Activated CD4-positive, alpha-beta T cell treated with anti-CD3 and anti-CD28 coated beads for 24 hours (primary cell): ENCODE measurements around the gene POLR2A.
"Not testable (repeated sequence)": the region's sequence is repeated elsewhere in the genome, so short reads cannot be mapped to it uniquely, and the experiment has no call there.

Experiments
- DNase-seq, 2 donors: peaks; one replicate each; pipeline ENCODE4 v3.0.0-alpha.2; 2020; ENCODE audit warnings: low read depth in 2 of 2

The POLR2A gene

DNA sequence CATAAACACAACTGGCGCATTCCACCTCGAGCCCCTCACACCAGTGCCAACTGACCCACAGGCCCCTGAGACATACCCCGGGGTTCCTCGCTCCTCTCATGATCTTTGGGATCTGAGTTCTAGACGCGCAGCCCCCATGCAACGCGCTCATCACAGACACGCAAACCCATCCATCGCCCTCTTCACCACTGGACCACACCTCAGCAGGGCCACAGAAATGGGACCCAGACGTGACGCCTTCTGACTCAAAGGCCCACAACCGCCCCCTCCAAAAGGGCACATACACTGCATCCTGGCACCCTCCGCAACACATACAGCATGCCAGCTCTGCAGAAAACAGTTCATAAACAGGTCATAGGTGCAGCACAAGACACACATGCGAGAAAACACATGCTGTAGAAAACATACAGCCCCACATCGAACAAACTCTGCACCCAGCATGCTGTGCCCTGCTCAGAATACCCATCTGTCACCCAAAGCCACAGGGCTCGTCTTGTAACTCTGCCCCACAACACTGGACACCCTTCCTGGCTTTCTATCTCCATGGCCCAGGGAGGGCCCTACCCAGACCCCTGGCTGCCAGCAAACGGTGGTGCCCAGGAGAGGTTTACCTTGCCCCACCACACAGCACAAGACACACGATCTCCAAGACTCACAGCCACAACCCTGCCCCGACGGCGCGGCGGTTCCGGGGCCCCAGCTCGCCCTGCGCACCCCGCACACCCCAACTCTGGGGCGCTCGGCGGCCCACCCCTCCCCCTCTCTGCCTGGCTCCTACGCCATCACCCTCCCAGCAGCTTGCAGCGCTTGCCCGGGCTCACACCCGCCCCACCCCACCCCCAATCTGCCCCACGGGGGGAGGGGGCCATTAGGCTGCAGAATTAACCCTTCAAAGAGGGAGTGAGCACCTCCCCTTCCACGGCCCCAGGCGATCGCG is 5.6 kb upstream of the POLR2A start:
- DNase-seq: peak; percentile 27 to 43

DNA sequence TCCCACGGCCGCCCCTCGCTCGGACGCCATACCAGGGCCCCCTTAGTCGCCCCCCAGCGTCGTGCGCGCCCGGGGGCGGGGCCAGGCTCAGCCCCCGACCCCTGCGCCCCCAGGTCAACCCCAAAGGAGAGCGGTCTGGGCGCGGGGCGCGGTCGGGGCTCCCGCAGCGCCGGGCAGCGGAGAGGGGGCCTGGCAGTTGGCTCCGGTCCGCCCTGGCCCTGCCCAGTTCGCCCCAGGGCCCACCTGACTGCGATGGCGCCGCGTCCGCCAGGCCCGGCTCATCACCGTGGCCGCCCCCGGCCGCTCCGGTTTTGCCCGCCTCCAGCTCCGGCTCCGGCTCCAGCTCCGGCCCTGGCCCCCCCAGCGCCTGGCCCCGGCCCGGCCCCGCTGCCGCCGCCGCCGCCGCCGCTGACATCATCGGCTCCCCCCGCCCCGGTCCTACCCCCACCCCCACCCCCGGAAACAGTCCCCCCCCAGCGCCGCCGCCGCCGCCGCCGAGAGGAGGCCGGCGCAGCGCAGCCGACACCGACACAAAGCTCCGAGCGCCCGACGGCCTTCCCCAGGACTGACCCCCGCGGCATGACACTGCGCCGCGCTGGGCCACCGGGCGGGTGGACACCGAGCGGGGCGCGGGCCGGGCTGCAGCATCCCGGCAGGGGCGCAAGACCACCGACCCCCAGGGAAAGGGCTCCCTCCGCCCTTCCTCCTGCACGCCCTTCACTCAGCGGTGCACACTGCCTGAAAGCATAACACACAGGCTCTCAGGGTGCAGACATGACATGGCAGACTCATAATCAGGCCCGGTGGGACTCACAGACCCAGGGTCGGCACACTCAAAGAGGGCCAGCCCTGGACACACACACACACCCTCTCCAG is 4.7 kb upstream of the POLR2A start, which contains the start of gene ZBTB4:
Gene ZBTB4, minus strand, starts transcription at position 419 of the 876 bp plus-strand sequence. CDS start 12,830 bp downstream, outside the sequence.
- peak; percentile 44 to 45 for DNase-seq

GRCh38 chr17:7480089-7480384 is 4.1 kb upstream of the POLR2A start:
- DNase-seq: no peak

- not testable (repeated sequence) for DNase-seq
These were observed 2.9 kb upstream of the POLR2A start, which contains the start of gene SLC35G6 for GRCh38 chr17:7481275-7481674. TSS of gene SLC35G6 (plus strand) at chr17:7481446. CDS start at chr17:7481517, 71 bp downstream.

DNA sequence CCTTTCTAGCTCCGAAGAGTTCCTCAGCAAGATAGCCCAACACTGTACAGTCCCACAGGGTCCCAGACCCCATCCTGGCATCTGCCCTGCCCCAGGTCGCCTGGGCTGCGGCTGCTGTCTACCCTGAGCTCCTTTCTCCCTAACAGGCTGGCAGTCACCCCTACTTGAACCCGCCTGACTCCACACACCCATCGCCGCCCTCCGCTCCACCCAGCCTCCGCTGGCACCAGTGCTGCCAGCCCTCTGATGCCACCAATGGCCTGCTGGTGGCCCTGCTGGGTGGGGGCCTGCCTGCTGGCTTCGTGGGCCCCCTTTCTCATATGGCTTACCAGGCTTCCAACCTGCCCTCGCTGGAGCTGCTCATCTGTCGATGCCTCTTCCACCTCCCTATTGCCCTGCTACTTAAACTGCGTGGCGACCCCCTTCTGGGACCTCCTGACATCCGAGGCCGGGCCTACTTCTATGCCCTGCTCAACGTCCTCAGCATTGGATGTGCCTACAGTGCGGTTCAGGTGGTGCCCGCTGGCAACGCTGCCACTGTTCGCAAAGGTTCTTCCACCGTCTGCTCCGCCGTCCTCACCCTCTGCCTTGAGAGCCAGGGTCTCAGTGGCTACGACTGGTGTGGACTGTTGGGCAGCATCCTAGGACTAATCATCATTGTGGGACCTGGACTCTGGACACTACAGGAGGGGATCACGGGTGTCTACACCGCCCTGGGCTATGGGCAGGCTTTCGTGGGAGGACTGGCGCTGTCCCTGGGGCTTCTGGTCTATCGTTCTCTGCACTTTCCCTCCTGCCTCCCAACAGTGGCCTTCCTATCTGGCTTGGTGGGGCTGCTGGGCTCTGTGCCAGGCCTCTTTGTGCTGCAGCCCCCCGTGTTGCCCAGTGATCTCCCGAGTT is 2.1 kb upstream of the POLR2A start:
- not testable (repeated sequence) for DNase-seq

- DNase-seq: not testable (repeated sequence)
These were observed 1.5 kb upstream of the POLR2A start for GRCh38 chr17:7482742-7483088.

GRCh38 chr17:7483255-7484066 is 705 bp upstream of the POLR2A start:
- DNase-seq: peak; percentile 82 to 94

DNA sequence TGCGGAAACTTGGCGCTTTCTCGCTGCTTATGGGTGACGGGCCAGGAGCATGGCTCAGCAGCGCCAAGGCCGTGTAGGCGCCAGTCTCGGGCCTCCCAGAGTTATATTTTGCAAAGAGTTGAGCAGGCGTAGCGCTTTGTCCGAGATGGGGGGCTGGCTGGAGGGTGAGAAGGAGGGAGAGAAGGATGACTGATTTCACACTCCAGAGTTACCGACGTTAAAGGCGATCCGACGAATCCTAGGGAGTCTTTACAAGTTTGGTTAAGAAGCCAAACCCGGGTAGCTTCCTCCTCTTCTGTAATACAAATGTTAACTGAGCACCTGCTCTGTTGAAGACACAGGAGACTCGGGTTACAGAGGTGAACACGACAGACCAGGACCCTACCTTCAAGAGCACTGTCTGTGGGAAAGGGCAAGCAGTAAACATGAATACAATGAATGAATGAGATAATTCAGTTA is 782 bp downstream of the POLR2A start:
- no peak for DNase-seq

DNA sequence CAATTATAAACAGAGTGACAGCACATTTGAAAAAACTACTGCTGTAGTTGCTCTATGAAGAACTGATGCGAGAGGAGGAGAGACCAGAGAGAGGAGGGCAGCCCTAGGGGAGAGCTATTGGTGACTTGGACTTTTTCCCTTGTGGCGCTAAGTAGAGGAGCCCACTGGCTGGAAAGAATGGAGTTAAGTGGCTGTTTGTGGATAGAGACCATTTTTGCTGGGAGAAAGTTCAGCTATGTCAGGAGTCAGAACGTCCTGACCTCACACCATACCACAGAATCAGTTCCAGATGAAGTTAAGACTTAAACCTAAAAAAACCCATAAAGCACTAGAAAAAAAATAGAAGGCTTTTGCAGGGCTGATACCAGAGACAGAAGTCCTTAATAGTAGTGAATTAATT is 2.0 kb downstream of the POLR2A start:
- no peak for DNase-seq

- DNase-seq: no peak
These were observed 6.0 kb downstream of the POLR2A start for GRCh38 chr17:7490144-7490543.

DNA sequence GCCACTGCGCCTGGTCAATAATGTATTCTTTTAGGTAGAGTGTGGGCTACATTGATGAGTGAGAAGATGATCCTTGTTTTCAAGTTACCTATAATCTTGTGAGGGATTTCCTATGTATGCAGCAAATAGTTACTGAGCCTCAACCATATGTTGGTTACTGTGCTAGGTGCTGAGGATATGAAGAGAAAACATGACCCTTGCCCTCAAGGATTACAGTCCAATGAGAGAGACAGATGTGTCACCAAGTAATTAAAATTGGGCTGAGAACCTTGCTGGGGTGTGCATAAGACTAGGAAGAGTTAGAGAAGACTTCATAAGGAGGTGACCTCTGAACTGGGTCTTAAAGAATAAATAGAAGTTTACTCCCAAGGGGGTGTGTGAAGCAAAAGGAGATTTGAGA is 7.4 kb downstream of the POLR2A start:
- DNase-seq: no peak

- DNase-seq: no peak
These were observed 9.8 kb downstream of the POLR2A start for GRCh38 chr17:7493941-7494340.

- DNase-seq: no peak
These were observed 11.8 kb downstream of the POLR2A start for GRCh38 chr17:7495906-7496434.

- DNase-seq: no peak
These were observed 12.5 kb downstream of the POLR2A start for GRCh38 chr17:7496470-7497183.

DNA sequence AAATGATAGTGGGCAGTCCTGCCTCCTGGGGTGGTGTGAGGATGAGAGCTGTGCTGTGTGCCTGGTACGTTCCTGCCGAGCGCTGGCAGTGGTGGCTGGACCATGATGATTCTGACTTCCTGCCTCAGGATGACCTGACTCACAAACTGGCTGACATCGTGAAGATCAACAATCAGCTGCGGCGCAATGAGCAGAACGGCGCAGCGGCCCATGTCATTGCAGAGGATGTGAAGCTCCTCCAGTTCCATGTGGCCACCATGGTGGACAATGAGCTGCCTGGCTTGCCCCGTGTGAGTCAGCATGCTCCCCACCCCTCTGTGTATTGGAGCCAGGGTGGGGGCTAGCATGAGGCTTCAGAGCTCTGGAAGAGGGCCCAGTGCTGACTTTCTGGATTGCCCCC is 13.1 kb downstream of the POLR2A start:
- no peak for DNase-seq

DNA sequence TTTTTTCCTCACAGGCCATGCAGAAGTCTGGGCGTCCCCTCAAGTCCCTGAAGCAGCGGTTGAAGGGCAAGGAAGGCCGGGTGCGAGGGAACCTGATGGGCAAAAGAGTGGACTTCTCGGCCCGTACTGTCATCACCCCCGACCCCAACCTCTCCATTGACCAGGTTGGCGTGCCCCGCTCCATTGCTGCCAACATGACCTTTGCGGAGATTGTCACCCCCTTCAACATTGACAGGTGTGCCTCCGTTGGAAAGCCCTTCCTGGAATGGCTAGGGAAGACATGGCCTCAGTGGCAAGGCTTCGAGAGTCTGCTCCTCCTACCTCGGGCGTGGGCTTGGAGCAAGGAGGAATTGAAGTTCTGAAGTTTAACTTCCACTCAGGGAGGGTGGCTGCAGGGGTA is 13.5 kb downstream of the POLR2A start:
- no peak for DNase-seq

GRCh38 chr17:7499161-7499560 is 15.0 kb downstream of the POLR2A start:
- no peak for DNase-seq

DNA sequence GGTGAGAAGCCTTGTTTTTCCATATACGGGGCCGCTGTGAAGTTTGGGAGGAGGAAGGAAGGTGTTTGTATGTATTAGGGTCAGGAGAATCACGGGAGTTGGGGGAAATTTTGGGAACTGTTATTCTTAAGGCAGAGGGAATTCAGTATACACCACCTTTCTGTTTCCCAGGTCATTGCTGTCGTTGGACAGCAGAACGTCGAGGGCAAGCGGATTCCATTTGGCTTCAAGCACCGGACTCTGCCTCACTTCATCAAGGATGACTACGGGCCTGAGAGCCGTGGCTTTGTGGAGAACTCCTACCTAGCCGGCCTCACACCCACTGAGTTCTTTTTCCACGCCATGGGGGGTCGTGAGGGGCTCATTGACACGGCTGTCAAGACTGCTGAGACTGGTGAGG is 17.6 kb downstream of the POLR2A start:
- no peak for DNase-seq

DNA sequence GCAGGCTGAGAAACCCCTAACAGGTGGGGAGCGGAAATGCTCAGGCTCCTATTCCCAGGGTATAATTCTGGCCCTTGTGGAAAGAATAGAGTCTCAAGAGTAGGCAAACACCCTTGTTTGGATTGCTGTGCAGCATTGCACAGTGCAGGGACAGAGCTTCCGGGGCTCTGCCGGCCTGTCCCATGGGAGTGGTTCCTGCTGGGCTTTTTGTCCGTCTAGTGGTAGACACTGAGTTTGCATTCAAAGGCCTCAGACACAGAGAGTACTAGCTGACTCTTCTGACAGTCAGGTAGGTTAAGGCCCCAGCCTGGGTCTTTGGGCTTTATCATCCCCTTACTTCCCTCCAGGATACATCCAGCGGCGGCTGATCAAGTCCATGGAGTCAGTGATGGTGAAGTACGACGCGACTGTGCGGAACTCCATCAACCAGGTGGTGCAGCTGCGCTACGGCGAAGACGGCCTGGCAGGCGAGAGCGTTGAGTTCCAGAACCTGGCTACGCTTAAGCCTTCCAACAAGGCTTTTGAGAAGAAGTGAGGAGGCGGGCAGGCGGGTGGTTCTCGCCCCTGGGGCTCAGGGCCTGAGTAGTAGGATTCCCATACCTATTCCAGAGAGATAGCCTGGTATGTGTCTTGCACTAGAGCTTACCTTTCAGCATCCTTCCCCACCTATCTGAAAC is 18.1 kb downstream of the POLR2A start:
- DNase-seq: no peak
